NOMO-1 treated with dmso at 0.1 percent for 144 hours (cell line): ENCODE data around the gene MRPS18C.

ENCODE experiments used
- DNase-seq: peaks from one replicate; lab custom pipeline; 2025; ENCODE audit not compliant: unreplicated experiment; lab: John Stamatoyannopoulos, UW

MRPS18C gene

GRCh38 chr4:83455281-83456183, at the start of gene MRPS18C, which contains the start of gene HELQ:
TSS of gene MRPS18C (plus strand) at chr4:83456058. CDS start at chr4:83456078, 20 bp downstream.
TSS of gene HELQ (minus strand) at chr4:83455823. CDS start at chr4:83455693, 130 bp downstream.
- peak; percentile 98 for DNase-seq

GRCh38 chr4:83408908-83409307, 47.0 kb upstream of the MRPS18C start:
- no peak for DNase-seq

GRCh38 chr4:83413676-83414075, 42.2 kb upstream of the MRPS18C start:
- DNase-seq, result no peak

GRCh38 chr4:83417566-83417965, 38.3 kb upstream of the MRPS18C start:
- DNase-seq, result no peak

- DNase-seq, result no peak
Measured at GRCh38 chr4:83418211-83418610, 37.6 kb upstream of the MRPS18C start.

GRCh38 chr4:83431200-83431599, 24.7 kb upstream of the MRPS18C start:
- no peak for DNase-seq

- DNase-seq, result no peak
Measured at GRCh38 chr4:83436680-83437079, 19.2 kb upstream of the MRPS18C start.

- DNase-seq, result no peak
Measured at GRCh38 chr4:83438719-83439118, 17.1 kb upstream of the MRPS18C start.

GRCh38 chr4:83440148-83440814, 15.6 kb upstream of the MRPS18C start:
- no peak for DNase-seq

GRCh38 chr4:83440899-83441298, 15.0 kb upstream of the MRPS18C start:
- no peak for DNase-seq

- DNase-seq, result no peak
Measured at GRCh38 chr4:83449009-83449408, 6.8 kb upstream of the MRPS18C start.

- DNase-seq, result no peak
Measured at GRCh38 chr4:83454686-83455085, 1.2 kb upstream of the MRPS18C start.

GRCh38 chr4:83456184-83456501, 285 bp downstream of the MRPS18C start:
- no peak for DNase-seq

- DNase-seq, result no peak
Measured at GRCh38 chr4:83473423-83473822, 17.6 kb downstream of the MRPS18C start.

GRCh38 chr4:83473966-83474365, 18.1 kb downstream of the MRPS18C start:
- no peak for DNase-seq

- DNase-seq, result peak; percentile 92
Measured at GRCh38 chr4:83484500-83485461, 28.9 kb downstream of the MRPS18C start, which contains the start of gene ABRAXAS1. TSS of gene ABRAXAS1 (minus strand) at chr4:83485100. CDS start at chr4:83485072, 28 bp downstream.

GRCh38 chr4:83486457-83487129, 30.7 kb downstream of the MRPS18C start:
- DNase-seq, result no peak

- DNase-seq, result no peak
Measured at GRCh38 chr4:83489711-83490326, 34.0 kb downstream of the MRPS18C start.

GRCh38 chr4:83490876-83491450, 35.1 kb downstream of the MRPS18C start:
- no peak for DNase-seq
